Thyroid gland (tissue), 4 donors: ENCODE results near the gene CCL5.

Experiments used
- POLR2A ChIP-seq, 2 donors: fragments of 450-650 bp; IDR thresholded peaks; one replicate each; pipeline ENCODE4 v1.6.1; 2017; ENCODE audit warnings: antibody characterized with exemption in 2 of 2, mild to moderate bottlenecking in 2 of 2, moderate library complexity in 1 of 2
- TF ChIP-seq, protein P1 (sequence below), 6 experiments: fragments of 200-600 bp in 3 of 6; fragments of 450-650 bp in 3 of 6; sonication (generic) in 3 of 6; IDR thresholded peaks; one replicate each; pipeline ENCODE4 v1.5.1; 2016 to 2019; ENCODE audit warnings: antibody characterized with exemption in 6 of 6, mild to moderate bottlenecking in 2 of 6, inconsistent platforms in 1 of 6, moderate library complexity in 1 of 6

DNA sequence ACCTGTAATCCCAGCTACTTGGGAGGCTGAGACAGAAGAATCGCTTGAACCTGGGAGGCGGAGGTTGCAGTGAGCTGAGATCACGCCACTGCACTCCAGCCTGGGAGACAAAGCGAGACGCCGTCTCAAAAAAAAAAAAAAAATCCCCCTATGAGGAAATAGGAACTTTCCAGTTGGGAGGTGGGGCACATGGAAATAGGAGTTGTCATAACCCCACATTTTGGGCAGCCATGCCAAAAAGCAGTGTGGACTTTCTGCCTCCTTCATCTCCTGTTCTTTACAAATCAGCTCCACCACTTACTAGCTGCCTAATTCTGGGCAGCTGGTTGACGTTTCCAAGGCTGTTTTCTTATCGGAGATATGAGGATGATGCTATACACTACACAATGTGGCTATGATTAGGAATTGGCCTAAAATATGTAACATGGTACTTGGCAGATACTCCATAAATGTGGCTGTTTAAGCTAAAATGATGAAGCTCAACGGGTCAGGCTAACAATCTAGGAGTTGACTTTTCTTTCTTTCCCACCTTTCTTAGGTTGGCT, 21.5 kb upstream of the CCL5 start:
- TF ChIP-seq, protein P1, sequence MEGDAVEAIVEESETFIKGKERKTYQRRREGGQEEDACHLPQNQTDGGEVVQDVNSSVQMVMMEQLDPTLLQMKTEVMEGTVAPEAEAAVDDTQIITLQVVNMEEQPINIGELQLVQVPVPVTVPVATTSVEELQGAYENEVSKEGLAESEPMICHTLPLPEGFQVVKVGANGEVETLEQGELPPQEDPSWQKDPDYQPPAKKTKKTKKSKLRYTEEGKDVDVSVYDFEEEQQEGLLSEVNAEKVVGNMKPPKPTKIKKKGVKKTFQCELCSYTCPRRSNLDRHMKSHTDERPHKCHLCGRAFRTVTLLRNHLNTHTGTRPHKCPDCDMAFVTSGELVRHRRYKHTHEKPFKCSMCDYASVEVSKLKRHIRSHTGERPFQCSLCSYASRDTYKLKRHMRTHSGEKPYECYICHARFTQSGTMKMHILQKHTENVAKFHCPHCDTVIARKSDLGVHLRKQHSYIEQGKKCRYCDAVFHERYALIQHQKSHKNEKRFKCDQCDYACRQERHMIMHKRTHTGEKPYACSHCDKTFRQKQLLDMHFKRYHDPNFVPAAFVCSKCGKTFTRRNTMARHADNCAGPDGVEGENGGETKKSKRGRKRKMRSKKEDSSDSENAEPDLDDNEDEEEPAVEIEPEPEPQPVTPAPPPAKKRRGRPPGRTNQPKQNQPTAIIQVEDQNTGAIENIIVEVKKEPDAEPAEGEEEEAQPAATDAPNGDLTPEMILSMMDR (IDR thresholded peaks at IDR 0.05) = no peak
- no peak for TF ChIP-seq POLR2A (IDR thresholded peaks at IDR 0.05)
